KG1 (cell line): ENCODE results near the gene SPTSSB.
A peak's percentile ranks its signal among the peaks of the same experiment; 100 is the strongest.

ENCODE experiments used
- DNase-seq: peaks from one replicate; lab custom pipeline; 2025; lab: John Stamatoyannopoulos, UW

SPTSSB gene, protein sequence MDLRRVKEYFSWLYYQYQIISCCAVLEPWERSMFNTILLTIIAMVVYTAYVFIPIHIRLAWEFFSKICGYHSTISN

DNA sequence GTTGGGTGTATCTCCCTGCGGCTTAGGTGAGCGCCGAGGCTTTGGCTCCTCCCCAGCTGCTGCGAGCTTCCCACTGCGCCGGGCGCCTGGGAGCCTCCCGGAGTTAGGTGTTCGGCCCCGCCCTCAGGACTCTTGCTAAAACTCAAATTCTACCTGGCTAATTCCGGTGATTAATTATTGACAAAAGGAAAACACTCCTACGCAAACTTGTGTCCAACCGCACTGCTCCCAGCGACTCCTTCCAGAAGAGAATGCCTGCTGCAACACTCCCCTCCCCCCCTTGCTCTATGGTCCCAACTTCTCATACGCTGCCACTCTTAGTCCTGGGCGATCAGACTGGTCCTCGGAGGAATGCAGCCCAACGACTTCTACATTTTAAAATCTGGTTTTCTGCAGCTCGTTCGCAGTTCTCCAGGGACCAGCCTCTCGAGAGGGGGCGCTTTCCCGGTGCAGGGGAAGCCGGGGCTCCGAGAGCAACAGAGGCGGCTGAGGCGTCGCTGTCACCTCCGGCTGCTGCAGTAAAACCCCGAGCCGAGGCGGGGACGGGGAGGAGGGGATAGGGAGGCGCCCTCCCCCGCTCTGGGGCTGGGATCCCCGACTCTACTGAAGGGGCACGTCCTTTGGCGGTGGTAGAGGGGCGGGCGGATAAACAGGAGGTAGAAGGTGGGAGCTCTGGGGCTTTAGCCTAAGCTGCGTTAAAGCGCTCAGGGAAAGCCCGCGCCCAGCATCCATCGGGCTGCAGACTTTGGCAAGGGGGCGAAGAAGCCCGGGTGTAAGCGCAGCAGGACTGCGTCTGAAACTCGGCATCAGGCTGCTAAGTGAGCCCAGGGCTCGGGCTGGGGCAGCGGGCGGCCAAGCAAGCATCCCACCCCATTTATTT, at the start of gene SPTSSB:
Gene SPTSSB (minus strand): TSS at position 77 of the 880 bp plus-strand sequence. CDS start 25,194 bp downstream, outside the sequence.
- DNase-seq: no peak

DNA sequence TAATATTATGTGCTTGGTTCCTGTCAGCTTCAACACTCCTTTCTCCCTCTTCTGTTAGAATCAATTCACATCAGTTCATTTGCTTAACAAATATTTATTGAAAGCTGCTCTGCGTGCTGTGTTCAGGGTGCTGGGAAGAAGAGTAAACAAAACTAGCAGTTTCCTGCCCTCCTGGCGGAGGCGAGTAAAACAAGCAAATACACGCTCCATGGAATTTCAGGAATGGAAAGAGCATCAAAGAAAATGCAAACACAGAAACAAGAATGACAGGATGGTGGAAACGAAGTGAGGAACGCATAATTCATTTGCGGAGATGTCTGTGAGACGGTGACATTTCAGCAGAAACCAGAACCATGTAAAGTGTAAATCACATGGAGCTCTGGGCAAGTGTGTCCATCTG, 49.4 kb upstream of the SPTSSB start:
- DNase-seq: no peak

DNA sequence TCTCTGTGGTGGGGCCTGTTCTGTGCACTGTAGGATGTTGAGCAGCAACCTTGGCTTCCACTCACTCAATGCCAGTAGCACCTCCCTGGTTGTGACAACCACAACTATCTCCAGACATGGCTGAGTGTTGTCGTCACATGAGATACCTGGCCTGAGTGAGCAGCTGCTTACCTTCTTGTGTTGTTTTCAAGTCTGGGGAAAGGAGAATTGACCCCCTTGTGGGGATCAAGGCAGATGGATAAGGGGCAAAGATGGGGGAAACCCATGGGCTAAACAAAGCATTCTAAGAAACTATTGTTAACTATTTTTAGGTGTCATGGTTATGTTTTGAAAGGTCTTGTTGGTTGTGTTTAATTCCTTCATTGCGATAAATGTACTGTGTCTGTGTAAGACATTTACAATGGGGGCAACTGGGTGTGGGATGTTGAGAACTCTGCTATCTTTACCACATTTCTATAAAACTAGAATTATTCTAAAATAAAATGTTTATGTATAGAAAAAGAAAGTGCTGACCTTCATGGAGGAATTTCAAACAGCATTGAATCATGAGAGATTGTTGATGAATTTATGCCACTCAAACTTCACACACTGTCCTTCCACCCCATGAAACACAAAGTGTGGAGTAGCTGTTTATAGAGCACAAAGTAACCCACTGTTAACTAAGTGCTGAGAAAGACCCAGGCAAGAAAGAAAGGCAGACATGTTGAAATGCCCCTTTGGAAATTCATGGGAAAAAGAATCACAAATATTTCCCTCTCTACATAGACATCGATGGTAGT, 48.4 kb upstream of the SPTSSB start:
- DNase-seq: no peak

DNA sequence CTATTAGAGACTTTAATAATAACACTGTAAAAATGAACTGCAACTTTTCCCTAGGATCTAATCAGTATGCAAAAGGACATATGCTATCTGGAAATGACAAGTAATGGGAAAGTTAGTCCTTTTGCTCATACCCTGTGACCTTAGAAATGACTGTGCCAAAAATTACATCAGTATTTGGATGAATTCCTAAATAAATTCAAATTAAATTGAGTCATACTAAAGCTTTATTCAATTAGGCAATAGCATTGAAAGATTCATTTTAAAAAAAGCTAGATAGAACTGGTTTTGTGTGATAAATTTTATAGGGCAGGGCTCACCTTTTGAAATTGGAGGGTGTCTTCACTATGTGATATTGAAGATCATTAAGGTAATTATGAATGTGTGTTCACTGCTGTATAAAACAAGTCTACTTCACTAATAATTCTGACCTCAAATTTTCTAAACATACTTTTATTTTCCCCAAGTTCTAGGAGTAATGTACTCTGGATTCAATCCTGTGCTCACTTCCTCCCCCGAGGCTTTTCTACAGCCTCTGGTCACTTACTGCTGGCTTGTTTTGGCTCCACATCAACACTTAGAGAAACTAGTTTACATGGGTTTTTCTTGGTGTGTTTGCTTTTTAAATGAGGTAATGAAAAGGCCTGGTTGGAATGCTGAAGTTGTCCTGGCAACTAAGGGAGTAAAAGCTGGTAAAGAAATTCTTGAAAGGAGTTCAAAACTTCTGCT, 44.4 kb upstream of the SPTSSB start:
- no peak for DNase-seq

DNA sequence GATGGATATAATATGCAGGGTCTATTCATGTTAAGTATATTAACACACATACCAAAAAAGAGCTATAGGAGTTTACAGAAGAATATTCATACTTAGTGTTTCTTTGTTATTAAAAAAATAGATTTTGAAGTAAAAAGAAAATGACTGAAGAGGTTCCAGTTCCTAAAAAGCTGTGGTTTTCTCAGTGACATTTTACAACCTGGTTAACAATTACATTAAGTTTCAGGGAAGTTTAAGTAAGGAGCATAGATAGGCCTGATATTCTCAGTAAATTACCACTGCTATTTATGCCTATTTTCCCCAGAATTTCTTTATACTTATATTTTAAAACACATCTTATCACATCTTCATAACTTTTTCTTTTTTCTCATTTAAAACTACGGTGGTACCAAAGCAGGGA, 43.6 kb upstream of the SPTSSB start:
- DNase-seq: no peak

DNA sequence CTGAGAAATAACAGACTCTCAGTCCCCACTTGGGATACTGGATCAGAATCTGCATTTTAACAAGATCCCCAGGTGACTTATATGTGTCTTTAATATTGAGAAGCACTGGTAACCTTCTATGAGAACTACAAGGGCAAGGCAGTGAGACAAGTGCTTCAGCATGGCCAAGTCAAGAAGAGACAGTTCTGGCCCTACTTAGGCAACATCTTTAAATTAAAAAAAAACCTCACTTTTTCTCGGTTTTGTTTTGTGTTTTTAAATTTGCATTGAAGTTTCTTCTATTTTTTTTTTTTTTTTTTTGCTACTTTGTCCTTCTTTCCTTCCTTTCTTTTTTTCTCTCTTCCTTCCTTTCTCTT, 42.5 kb upstream of the SPTSSB start:
- DNase-seq: no peak

DNA sequence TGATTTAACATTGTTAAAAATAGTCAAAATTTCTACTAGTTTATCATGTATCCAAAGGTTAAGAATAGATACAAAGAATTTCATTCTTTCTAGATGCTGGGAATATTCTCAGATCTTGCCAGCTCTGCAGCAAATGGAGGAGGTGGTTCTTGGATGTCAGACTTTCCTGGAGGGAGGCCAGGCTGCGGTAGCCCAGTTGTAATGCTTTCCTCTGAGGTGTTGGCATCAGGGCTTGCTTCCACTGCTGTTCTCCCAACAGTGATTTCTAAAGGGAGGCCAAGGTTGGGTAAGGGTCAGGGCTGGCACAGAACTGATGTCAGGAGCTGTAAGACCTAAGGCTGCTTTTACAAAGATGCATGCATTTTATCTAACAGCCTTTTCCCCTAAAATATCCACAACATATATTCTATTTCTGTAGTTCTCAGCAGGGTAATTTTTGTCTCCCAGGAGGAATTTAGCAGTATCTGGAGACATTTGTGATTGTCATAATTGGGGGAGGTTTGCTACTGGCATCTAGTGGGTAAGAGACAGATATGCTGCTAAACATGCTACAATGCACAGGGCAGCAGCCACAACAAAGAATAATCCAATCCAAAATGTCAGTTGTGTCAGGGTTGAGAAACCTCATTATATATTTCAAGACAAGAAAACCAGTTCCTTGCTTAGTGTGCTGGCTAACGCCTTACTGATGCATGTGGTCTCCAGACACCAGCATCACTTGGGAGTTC, 42.0 kb upstream of the SPTSSB start:
- no peak for DNase-seq

DNA sequence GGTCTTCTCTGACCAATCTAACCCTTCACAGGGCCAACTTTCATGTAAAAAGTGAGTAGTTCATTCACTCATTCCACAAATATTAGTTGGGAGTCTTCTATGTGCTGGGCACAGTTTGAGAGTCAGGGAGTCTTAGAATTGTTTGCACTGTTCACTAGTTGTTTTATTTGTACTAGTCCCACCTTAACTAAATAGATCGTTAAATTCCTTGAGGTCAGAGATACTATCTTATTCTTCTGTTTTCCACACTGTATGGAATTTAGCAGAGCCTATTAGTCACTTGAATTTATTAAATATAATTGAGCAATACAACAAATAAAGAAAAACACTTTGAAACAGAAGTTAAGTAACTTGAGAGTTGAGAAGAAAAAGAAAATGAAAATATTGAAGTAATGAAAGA, 40.8 kb upstream of the SPTSSB start:
- DNase-seq: no peak

DNA sequence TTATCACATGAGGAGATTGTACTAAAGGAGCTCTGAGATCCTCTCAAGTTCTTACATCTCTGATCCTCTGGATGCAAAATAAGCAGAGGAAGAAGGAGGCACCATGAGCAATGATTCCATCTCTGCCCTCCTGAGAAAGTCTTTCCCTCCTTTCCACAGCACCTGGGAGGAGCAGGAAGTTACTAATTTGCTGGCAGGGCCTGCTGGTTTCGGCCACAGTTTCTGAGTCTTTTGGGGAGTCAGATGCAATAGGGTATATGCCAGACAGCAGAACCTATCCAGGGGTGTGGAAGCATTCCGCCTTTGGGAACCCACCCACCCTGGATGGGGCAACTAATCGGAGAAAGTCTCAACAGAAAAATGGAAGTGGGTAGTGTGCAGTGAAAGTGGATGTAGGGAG, 38.5 kb upstream of the SPTSSB start:
- no peak for DNase-seq

DNA sequence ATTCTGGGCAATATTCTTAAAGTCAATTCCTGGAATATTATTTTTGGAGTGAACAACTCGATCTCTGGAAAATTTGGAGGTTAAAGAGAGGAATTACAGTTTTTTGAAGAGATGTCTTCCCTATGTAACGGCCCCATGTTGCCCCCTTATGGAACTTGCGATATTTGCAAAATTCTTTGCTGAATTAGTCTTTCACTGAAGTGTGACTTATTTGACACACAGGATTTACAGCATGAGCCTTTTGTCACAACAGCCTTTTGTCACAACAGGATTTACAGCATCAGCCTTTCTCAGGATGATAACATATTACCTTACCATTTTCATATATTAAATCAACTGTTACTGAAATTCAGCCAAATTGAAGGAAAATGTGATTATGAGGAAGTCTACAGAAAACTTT, 37.8 kb upstream of the SPTSSB start:
- DNase-seq: peak; percentile 24

DNA sequence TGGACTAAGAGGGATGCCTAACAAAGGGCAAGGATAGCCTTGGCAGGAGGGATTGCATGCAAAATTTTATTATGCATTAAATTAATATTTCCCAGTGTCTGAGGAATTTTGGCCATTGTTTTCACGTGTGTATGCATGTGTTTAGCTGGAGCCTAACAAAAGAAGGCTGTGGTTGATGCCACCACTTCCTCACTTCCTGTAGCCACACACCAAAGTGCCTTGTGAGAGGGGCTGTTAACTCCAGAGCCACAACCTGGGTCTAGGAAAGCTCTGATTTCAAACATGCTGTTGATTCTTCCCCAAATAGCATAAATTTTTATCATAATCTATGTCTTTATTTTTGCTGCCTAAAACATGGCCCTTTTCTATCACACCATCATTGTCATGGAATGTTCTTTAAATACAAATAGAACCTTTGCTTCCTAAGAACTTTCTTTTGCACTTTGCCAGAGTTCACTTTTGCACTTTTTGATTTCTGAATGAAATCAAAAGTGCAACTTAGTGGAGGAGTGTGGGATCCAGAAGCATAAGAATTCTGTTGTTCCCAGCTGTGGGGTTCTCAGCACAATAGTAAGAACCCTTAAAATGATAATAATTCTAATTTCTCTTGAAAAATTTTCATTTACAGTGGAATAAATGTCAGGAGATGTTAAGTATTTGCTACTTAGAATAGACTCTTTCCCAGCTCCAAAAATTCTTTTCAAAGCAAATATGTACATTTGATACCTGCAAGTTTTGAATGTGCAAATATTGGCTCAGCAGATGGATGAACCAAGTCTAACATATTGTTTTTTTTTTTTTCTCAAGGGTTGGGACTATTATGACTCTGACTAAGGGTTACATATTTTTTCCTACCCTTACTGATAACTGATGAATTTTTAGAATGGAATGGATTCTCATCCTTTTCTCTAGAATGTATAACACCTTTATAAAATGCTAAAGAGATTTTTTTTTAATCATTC, 35.6 kb upstream of the SPTSSB start:
- DNase-seq: no peak

DNA sequence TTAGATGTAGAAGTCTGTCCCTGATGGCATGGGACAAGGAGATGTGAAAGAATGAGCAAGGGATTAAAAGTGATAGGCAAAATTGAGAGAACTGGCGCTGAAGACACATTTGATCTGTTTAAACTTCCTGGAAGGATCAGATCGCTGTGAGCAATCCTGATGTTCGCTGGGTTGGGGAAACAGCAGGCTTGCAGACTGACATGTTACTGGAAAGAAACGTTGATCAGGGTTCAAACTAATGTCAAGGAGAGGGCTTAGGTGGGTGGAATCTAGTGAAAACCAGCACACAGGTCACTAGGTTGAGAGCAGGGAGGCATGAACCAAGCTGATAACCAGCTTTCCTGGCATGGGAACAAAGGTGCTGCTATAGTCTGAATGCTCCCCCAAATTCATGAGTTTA, 34.5 kb upstream of the SPTSSB start:
- no peak for DNase-seq

DNA sequence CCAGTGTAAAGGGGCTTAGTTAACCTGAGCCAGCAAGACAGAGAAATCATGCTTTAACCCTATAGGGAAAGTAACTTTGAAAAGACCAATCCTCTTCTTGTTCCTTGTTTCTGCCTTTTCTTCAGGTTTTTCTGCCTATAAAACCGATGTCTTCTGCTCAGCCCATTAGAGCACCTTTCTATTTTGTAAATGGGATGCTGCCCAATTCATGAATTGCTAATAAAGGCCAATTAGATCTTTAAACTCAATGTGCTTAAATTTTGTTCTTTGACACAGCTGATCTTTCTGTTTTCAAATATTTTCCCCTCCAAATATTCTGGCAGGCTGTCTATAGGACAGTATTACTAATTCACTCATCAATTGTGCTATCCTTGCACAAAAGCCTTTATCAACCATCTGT, 33.8 kb upstream of the SPTSSB start:
- DNase-seq: no peak

DNA sequence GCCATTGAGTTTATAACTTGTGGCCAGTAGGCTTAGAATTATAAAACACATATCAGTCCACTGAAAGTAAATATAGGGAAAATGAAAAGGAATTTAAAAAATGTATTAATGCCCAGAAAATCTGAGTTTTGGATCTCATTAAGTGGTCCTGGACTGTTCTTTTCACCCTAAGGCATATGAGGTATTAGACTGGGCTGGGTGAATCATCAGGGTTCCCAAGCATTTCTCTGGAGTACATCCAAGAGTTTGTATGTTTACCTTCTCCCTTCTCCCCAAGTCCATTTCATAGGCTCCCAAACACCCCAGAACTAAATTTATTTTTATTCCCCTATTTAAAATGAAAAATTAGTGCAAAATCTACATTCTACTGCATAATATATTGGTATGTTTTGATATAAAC, 31.9 kb upstream of the SPTSSB start:
- no peak for DNase-seq

DNA sequence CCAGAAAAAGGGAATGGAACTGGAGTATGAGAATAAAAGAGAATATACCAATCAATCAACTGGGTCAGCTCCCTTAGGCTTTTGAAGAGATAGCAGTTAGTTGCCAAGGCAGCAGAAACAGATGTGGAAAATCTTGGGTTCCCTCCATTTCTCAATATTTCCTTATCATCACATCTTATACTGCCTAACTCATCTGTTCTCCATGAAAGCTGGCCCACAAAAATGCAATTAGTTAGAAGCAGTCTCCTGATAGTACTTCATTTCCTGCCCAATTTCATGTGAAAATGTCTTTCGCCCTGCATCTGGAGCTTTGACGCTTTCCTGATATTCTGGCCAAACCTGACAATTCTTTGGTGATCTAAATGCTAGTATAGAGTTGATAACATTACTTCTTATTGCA, 30.1 kb upstream of the SPTSSB start:
- no peak for DNase-seq

DNA sequence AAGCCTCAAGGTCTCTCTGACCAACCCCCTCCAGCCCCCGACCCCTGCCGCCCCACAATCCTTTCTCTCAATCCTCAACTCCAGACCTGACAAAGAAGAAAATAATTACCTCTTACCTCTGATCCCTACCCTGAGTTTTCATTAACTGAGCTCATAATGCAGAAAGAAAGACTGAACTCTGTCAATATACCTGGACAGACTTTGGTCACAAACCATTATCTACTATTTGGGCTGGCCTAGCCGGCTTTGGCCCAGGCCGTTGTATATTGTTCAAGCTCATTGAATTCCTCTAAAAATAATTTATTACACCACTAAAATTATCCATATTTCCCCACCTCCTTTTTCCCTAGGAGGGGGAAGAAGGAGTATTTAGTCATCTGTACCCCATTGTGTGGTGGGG, 29.3 kb upstream of the SPTSSB start:
- no peak for DNase-seq

DNA sequence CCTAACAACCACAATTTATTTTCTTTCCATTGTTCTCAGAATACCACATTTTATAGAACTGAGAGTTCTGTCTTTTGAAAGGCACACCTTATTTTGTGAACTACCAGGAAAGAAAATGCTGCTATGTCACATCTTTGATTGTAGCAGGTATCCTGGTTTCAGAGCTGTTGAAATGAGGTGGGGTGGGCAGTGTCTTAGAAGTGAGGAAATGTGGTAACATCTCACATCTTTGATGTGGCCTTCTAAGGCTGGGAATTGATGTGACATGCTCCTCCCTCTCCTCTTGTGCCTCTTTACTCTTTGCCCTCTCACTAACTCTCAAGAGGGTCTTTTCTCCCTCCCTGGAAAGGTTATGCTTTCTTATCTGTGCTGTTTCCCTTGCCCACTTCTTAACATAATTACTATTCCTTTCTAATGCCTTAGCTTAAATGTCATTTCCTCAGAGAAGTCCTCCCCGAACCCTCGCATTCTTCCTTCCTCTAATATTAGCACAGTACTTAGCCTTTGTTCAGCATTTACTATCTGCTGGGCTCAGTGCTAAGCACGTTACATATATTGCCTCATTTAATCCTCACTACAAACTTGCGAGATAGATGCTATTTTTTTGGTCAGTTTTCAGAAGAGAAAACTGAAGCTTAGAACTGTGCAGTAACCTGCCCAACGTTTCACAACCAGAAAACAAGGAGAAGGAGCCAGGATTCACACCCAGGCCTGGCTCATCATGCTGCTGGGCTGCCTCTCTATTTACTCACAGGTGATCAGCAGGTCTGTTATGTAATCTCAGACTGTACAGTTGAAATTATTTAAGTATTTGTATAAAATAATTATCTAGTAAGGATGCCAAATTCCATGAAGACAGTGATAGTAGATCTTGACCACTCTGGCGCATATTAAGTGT, 24.0 kb upstream of the SPTSSB start:
- no peak for DNase-seq

DNA sequence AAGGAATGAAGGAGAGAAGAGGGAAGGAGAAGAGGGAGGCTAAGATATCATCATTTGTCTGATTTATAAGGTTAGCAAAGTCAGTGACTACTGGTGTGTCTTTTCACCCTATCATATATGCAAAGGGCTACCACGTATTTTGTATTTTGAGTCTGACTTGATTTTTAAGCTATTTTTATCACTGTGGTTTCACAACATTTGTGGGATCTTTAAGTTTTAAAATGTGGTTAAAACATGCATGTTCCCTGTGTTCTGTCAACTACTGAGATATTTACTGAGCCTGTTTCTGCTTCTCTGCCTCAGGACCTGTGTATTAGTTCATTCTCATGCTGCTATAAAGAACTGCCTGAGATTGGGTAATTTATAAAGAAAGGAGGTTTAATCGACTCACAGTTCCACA, 22.5 kb upstream of the SPTSSB start:
- DNase-seq: no peak

DNA sequence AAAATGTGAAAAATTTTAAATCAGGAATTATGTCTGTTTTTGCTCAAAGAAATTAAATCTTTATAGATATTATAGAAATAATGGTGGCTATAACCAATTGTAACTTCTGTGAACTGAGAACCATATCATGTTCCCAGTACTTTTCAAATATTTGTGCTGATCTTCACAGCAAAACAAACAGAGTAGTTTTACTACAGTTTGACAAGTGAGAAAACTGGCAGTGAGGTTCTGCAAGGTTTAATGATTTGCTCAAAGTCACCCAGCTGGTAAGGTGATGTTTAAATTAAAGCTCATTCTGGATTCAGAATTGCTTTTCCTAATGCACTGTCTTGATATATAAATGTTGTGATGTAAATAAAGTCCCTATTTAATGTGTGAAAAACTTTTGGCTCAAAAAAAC, 22.0 kb upstream of the SPTSSB start:
- no peak for DNase-seq

DNA sequence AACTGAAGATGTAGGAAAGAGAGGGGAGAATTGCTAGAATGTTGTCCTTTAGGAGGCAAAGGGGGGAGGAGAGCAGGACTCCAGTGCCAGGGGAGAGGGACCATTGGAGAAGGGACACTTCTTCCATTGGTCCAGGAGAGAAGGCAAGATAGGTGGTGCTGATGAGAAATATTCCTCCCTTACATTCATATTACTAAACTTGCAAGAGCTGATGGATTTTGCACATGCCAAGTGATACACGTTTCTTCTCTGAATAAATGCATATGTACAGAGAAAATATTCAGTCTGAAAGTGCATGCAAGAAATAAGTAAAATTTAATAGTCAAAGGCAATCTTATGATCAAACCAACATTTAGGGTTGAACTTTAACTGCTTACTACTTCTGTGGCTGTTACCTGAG, 21.5 kb upstream of the SPTSSB start:
- no peak for DNase-seq
